H9 (cell line): Measurements from ENCODE around the gene SMIM15. TPM values are rescaled to one million over a fixed set of nuclear protein-coding genes. Genes with fewer than 3 reads are reported as not detected.

ENCODE experiments used
- DNase-seq: peaks from one replicate; pipeline ENCODE4 v3.0.0-alpha.2; 2017
- H2AFZ ChIP-seq: one replicate; pipeline ENCODE4 v1.6.1; 2013; ENCODE audit warnings: mild to moderate bottlenecking, low read length, control low read depth, moderate library complexity
- H2AK5ac ChIP-seq: 2 replicates; pipeline ENCODE4 v1.6.1; 2013; ENCODE audit warnings: low read length, control low read depth, mixed read lengths; ENCODE audit not compliant: insufficient read length
- H2BK120ac ChIP-seq: one replicate; pipeline ENCODE4 v1.6.1; 2013; ENCODE audit warnings: low read depth, mild to moderate bottlenecking, low read length, control low read depth, inconsistent platforms; ENCODE audit not compliant: poor library complexity, severe bottlenecking
- H2BK12ac ChIP-seq: 2 replicates; pipeline ENCODE4 v1.6.1; 2013; ENCODE audit warnings: low read length, control low read depth, mixed read lengths, low read depth; ENCODE audit not compliant: insufficient read length
- H2BK15ac ChIP-seq: 2 replicates; pipeline ENCODE4 v1.6.1; 2013; ENCODE audit warnings: low read depth, low read length, control low read depth
- H2BK20ac ChIP-seq: one replicate; pipeline ENCODE4 v1.6.1; 2013; ENCODE audit warnings: low read depth, mild to moderate bottlenecking, low read length, control low read depth, inconsistent platforms; ENCODE audit not compliant: poor library complexity, severe bottlenecking
- H2BK5ac ChIP-seq: 2 replicates; pipeline ENCODE4 v1.6.1; 2013; ENCODE audit warnings: low read length, control low read depth, mixed read lengths; ENCODE audit not compliant: insufficient read length
- H3K14ac ChIP-seq: 2 replicates; pipeline ENCODE4 v1.6.1; 2013; ENCODE audit warnings: low read length, control low read depth; ENCODE audit not compliant: insufficient read depth
- H3K18ac ChIP-seq: 2 replicates; pipeline ENCODE4 v1.6.1; 2013; ENCODE audit warnings: low read depth, mild to moderate bottlenecking, mixed read lengths, low read length, control low read depth; ENCODE audit not compliant: insufficient read length
- H3K23ac ChIP-seq: 2 replicates; pipeline ENCODE4 v1.6.1; 2013; ENCODE audit warnings: low read length, control low read depth, mixed read lengths, low read depth; ENCODE audit not compliant: insufficient read length
- H3K23me2 ChIP-seq: 2 replicates; pipeline ENCODE4 v1.6.1; 2013; ENCODE audit warnings: low read depth, mild to moderate bottlenecking, mixed read lengths, low read length, control low read depth; ENCODE audit not compliant: insufficient read length, poor library complexity, severe bottlenecking
- H3K27ac ChIP-seq: 2 replicates; pipeline ENCODE4 v1.5.1; 2013; ENCODE audit warnings: low read length, control low read depth, mixed read lengths, low read depth; ENCODE audit not compliant: insufficient read length
- H3K27me3 ChIP-seq: 2 replicates; pipeline ENCODE4 v1.6.1; 2013; ENCODE audit warnings: low read length, control low read depth, inconsistent platforms; ENCODE audit not compliant: insufficient read depth
- H3K4ac ChIP-seq: 2 replicates; pipeline ENCODE4 v1.6.1; 2013; ENCODE audit warnings: low read depth, mild to moderate bottlenecking, control low read depth, inconsistent platforms, low read length, moderate library complexity
- H3K4me1 ChIP-seq: 2 replicates; pipeline ENCODE4 v1.6.1; 2013; ENCODE audit warnings: low read length, control low read depth, inconsistent platforms; ENCODE audit not compliant: insufficient read depth
- H3K4me2 ChIP-seq: 2 replicates; pipeline ENCODE4 v1.6.1; 2013; ENCODE audit warnings: low read length, control low read depth, mixed read lengths; ENCODE audit not compliant: insufficient read length, insufficient read depth
- H3K56ac ChIP-seq: 2 replicates; pipeline ENCODE4 v1.6.1; 2013; ENCODE audit warnings: low read depth, mild to moderate bottlenecking, mixed read lengths, low read length, control low read depth; ENCODE audit not compliant: insufficient read length
- H3K79me1 ChIP-seq: 2 replicates; pipeline ENCODE4 v1.6.1; 2013; ENCODE audit warnings: low read depth, mild to moderate bottlenecking, moderate library complexity, low read length, control low read depth, inconsistent platforms; ENCODE audit not compliant: insufficient read depth, poor library complexity, severe bottlenecking
- H3K79me2 ChIP-seq: 2 replicates; pipeline ENCODE4 v1.6.1; 2013; ENCODE audit warnings: low read length, control low read depth, inconsistent platforms; ENCODE audit not compliant: insufficient read depth
- H3K9ac ChIP-seq: 2 replicates; pipeline ENCODE4 v1.6.1; 2013; ENCODE audit warnings: low read length, control low read depth, mixed read lengths; ENCODE audit not compliant: insufficient read length; ENCODE audit errors: extremely low read depth
- H3K9me3 ChIP-seq: one replicate; pipeline ENCODE4 v1.6.1; 2013; ENCODE audit warnings: low read depth, low read length, inconsistent platforms; ENCODE audit not compliant: control insufficient read depth
- H3T11ph ChIP-seq: one replicate; pipeline ENCODE4 v1.6.1; 2013; ENCODE audit warnings: mild to moderate bottlenecking, low read length, control low read depth, inconsistent platforms
- H4K20me1 ChIP-seq: one replicate; pipeline ENCODE4 v1.6.1; 2013; ENCODE audit not compliant: control insufficient read depth, insufficient read length, insufficient read depth
- H4K5ac ChIP-seq: 2 replicates; pipeline ENCODE4 v1.6.1; 2013; ENCODE audit warnings: low read depth, mild to moderate bottlenecking, mixed read lengths, low read length, control low read depth; ENCODE audit not compliant: insufficient read length
- H4K8ac ChIP-seq: replicated peaks from 2 replicates; pipeline ENCODE4 v1.6.1; 2013; ENCODE audit warnings: low read length, control low read depth, mixed read lengths, low read depth; ENCODE audit not compliant: insufficient read length
- H4K91ac ChIP-seq: 2 replicates; pipeline ENCODE4 v1.6.1; 2013; ENCODE audit warnings: low read depth, mild to moderate bottlenecking, moderate library complexity, mixed read lengths, low read length, control low read depth; ENCODE audit not compliant: insufficient read length
- H3K27ac Mint-ChIP-seq, 3 experiments: 2 replicates in 2 of 3; 3 replicates in 1 of 3; pipeline ENCODE4 v1.8.0; 2020 to 2021; ENCODE audit warnings: mixed read lengths in 3 of 3, mild to moderate bottlenecking in 1 of 3, moderate library complexity in 1 of 3
- H3K27me3 Mint-ChIP-seq: 2 replicates; pipeline ENCODE4 v1.8.0; 2021; ENCODE audit warnings: low read depth, mild to moderate bottlenecking, moderate library complexity, mixed read lengths
- H3K36me3 Mint-ChIP-seq, 3 experiments: 2 replicates in 2 of 3; 3 replicates in 1 of 3; pipeline ENCODE4 v1.8.0; 2020 to 2021; ENCODE audit warnings: low read depth in 3 of 3, mixed read lengths in 3 of 3; ENCODE audit not compliant: insufficient read depth in 1 of 3
- H3K4me1 Mint-ChIP-seq, 2 experiments: 2 replicates each; pipeline ENCODE4 v1.8.0; 2020; ENCODE audit warnings: mixed read lengths in 2 of 2
- H3K4me3 Mint-ChIP-seq, 2 experiments: 2 replicates in 1 of 2; 3 replicates in 1 of 2; pipeline ENCODE4 v1.8.0; 2020 to 2021; ENCODE audit warnings: mild to moderate bottlenecking in 2 of 2, mixed read lengths in 2 of 2, moderate library complexity in 1 of 2
- H3K9me3 Mint-ChIP-seq, 2 experiments: 2 replicates in 1 of 2; 3 replicates in 1 of 2; pipeline ENCODE4 v1.8.0; 2020; ENCODE audit warnings: mild to moderate bottlenecking in 2 of 2, mixed read lengths in 2 of 2, moderate library complexity in 1 of 2
- CTCF ChIP-seq: fragments of 200-600 bp; sonication (generic); conservative IDR thresholded peaks from 3 replicates; pipeline ENCODE4 v1.8.0; 2021; ENCODE audit warnings: antibody characterized with exemption, mild to moderate bottlenecking
- WGBS: extraction: QIAGEN DNeasy Blood & Tissue Kit; methylation state at CpG from one replicate; pipeline ENCODE4 v1.1.7; 2013; ENCODE audit warnings: missing lambda C conversion rate, low lambda C conversion rate, mixed read lengths; ENCODE audit not compliant: insufficient read length; ENCODE audit errors: extremely low coverage; 5-methylcytosine and 5-hydroxymethylcytosine counted together
- total RNA-seq: library from RNA; stranded (reverse); gene quantifications from 2 replicates; pipeline ENCODE4 v1.2.1, GENCODE V29; 2021

Gene SMIM15
- total RNA-seq, 1 experiment from 2014 or later: 75.3 TPM

- no peak overlapping the region for H3T11ph ChIP-seq
- peaks cover 5% of the 10 kb centered on the region for H3K9me3 ChIP-seq
- H2BK20ac ChIP-seq: no peak overlapping the region
- no peak overlapping the region for H3K4me2 ChIP-seq
- H3K4ac ChIP-seq: no peak overlapping the region
- H2BK12ac ChIP-seq: no peak overlapping the region
- peaks cover 2% of the 10 kb centered on the region for H3K79me1 ChIP-seq
- H2BK5ac ChIP-seq: no peak overlapping the region
- H2AK5ac ChIP-seq: no peak overlapping the region
- H3K4me3 Mint-ChIP-seq: no peak overlapping the region
- H3K27me3 Mint-ChIP-seq: no peaks in the 10 kb centered on the region
- H3K23me2 ChIP-seq: peaks cover 3% of the 10 kb centered on the region
- no peak overlapping the region for H4K91ac ChIP-seq
- H4K20me1 ChIP-seq: no peaks in the 10 kb centered on the region
- no peak overlapping the region for H2AFZ ChIP-seq
- peaks cover 5 to 9% (median 7%) of the 10 kb centered on the region in 3 experiments; a peak in 6 of 7 replicates for H3K36me3 Mint-ChIP-seq
- H3K23ac ChIP-seq: peak overlapping the region; percentile 5
- no peak overlapping the region for H2BK15ac ChIP-seq
- peaks cover 3% of the 10 kb centered on the region; the same call in 1 of the 2 replicates for H3K79me2 ChIP-seq
- H3K27ac Mint-ChIP-seq: peak overlapping the region in 1 of 3 experiments; percentile 72; a peak in 2 of 7 replicates
- no peak overlapping the region for H3K9ac ChIP-seq
- no peak overlapping the region for H3K27ac ChIP-seq
- H3K4me1 ChIP-seq: no peaks in the 10 kb centered on the region
- DNase-seq: no peak
- H3K4me1 Mint-ChIP-seq: peaks cover 2 to 15% of the 10 kb centered on the region in 2 experiments
- no peak for TF ChIP-seq CTCF
- no peak overlapping the region for H3K14ac ChIP-seq
- H4K8ac ChIP-seq: no peak overlapping the region
- no peak overlapping the region for H2BK120ac ChIP-seq
- no peak overlapping the region for H4K5ac ChIP-seq
- no peak overlapping the region for H3K56ac ChIP-seq
- no peak overlapping the region for H3K18ac ChIP-seq
- no peaks in the 10 kb centered on the region for H3K27me3 ChIP-seq
- 100% methylated on average over 1 of the region's 8 CpGs for WGBS
- H3K9me3 Mint-ChIP-seq: peaks cover 6 to 8% of the 10 kb centered on the region in 2 experiments; a peak in 3 of 5 replicates
These were observed 6.7 kb upstream of the SMIM15 start for GRCh38 chr5:61168951-61169350.
